Measurements from ENCODE around the gene AGBL4. TPM values are rescaled to one million over a fixed set of nuclear protein-coding genes. Genes with fewer than 3 reads are reported as not detected.

The AGBL4 gene
- total and polyA plus RNA-seq, 2 of the 13 experiments (the other 11 are each of a cell fraction or from before 2014, with no cell fraction given): not detected

- TF ChIP-seq ZNF710 (CRISPR knock-in tag; IDR thresholded peaks at IDR 0.05; ENCODE audit: borderline replicate concordance) (no peak), MBD4 (IDR thresholded peaks at IDR 0.05; ENCODE audit: borderline replicate concordance, low read length) (no peak), ZNF629 (CRISPR knock-in tag; conservative IDR thresholded peaks at IDR 0.05) (no peak), HHEX (CRISPR knock-in tag; IDR thresholded peaks at IDR 0.05) (no peak), CREM (IDR thresholded peaks at IDR 0.05) (no peak), CREM (CRISPR knock-in tag; IDR thresholded peaks at IDR 0.05) (no peak), ZNF768 (CRISPR knock-in tag; IDR thresholded peaks at IDR 0.05) (no peak)
Measured at GRCh38 chr1:48710318-48710717, 1313.4 kb downstream of the AGBL4 start (continued).

GRCh38 chr1:48704736-48705135, 1319.0 kb downstream of the AGBL4 start:
- Histone ChIP-seq H3K9ac (ENCODE audit: insufficient read depth, low read depth, low read length) (no peak overlapping the region), H3K4me2 (ENCODE audit: low read depth, low read length) (no peak overlapping the region), H3K79me2 (ENCODE audit: insufficient read depth, low read length) (no peaks in the 10 kb centered on the region), H3K4me1 (ENCODE audit: insufficient read depth, low read length) (no peaks in the 10 kb centered on the region), H4K20me1 (ENCODE audit: insufficient read depth, low read length) (no peaks in the 10 kb centered on the region), H3K27ac (ENCODE audit: extremely low read length, insufficient read depth, low read length) (no peak overlapping the region), H2AFZ (ENCODE audit: low read length) (no peak overlapping the region), H3K4me3 (replicated peaks in 1 of 3; ENCODE audit: insufficient read depth in 1 of 3, low read depth in 2 of 3, low read length in 3 of 3) (no peak overlapping the region), H3K36me3 (replicated peaks in 1 of 2; ENCODE audit: control insufficient read depth in 1 of 2, insufficient read depth in 2 of 2, low read length in 2 of 2) (no peaks in the 10 kb centered on the region), H3K9me3 (ENCODE audit: low read length) (no peaks in the 10 kb centered on the region), H3K27me3 (ENCODE audit: control insufficient read depth in 1 of 2, insufficient read depth in 2 of 2, low read length in 2 of 2) (no peaks in the 10 kb centered on the region)
- ChIA-PET CTCF (ENCODE audit: low intra/inter-chr PET ratio, low total read pairs) (no interaction called here), POLR2A (no interaction called here)
- FAIRE-seq: no peak
- TF ChIP-seq ZNF547 (CRISPR knock-in tag; IDR thresholded peaks at IDR 0.05) (no peak), THAP7 (CRISPR knock-in tag; IDR thresholded peaks at IDR 0.05) (no peak), RNF2 (conservative IDR thresholded peaks at IDR 0.05; ENCODE audit: low read depth) (no peak), TOE1 (CRISPR knock-in tag; IDR thresholded peaks at IDR 0.05) (no peak), ISX (CRISPR knock-in tag; conservative IDR thresholded peaks at IDR 0.05) (no peak), ZSCAN22 (CRISPR knock-in tag; IDR thresholded peaks at IDR 0.05) (no peak), ZNF7 (CRISPR knock-in tag; IDR thresholded peaks at IDR 0.05) (no peak), ZNF274 (CRISPR knock-in tag; IDR thresholded peaks at IDR 0.05) (no peak), TEAD2 (CRISPR knock-in tag; IDR thresholded peaks at IDR 0.05) (no peak), FOXM1 (CRISPR knock-in tag; IDR thresholded peaks at IDR 0.05) (no peak), SMARCE1 (IDR thresholded peaks at IDR 0.05; ENCODE audit: borderline replicate concordance) (no peak), ZNF549 (CRISPR knock-in tag; IDR thresholded peaks at IDR 0.05) (no peak)
- intact Hi-C loops (cut with micrococcal nuclease; ENCODE audit: unreplicated experiment): no loop called here
- no TSS peak for BruUV-seq (replicated peaks)
- in situ Hi-C loops (cut with HindIII; ENCODE audit: extremely low pct_ligation_motif_present, low pct_unique_long_range_greater_than_20kb): no loop called here
- 39% methylated on average over 6 of the region's 6 CpGs for WGBS (ENCODE audit: low lambda C conversion rate)
- ATAC-seq: no peak
- no peak for DNase-seq (ENCODE audit: low spot score)
